ENCODE results near the gene CKLF. TPM values are rescaled to one million over a fixed set of nuclear protein-coding genes. Genes with fewer than 3 reads are reported as not detected.

Gene CKLF
- total and polyA plus RNA-seq, 2 donors (not counting 1 experiment from before 2014, with no cell fraction given): 30.4 to 53.6 TPM

DNA sequence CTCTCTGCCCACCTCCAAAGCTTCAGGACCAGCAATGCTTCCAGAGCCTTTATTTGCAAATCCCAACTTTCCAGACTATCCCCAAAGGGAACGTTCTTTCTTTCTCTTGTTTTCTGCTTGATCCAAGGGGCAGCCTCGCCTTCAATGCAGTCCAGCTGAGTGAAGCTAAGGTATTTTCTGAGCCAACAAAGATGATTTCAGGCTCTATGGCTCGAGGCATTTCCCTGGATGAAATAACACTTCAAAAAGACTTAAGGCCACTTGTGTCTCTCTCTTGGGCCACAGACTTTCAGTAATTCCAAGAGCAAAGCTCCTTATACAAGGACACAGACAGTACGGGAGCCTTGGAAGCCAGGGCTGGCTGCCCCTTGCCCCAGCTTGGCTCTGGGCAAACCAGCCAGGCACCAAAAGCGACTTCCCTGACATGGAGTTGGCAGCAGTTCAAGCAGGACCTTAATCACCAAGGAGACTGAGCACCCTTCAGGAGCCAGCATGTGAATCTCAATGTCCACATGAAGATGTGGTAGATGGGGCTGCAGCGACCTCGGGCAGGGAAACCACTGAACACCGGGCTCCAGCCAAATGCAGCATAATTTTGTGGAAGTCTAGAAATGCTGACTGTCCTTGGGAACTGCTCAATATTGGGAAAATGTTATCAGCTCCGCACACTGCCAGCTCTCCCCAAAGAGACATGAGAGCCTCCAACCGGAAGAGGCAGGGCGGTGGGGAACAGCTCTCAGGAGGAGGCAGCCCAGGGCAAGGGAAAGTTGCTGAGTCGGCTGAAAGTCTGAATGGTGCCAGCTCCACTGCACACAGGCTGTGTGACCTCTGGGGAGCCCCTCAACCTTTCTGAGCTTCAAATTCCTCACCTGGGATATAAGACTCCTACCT, 41.4 kb upstream of the CKLF start:
- no peak overlapping the region for H2AFZ ChIP-seq (ENCODE audit: insufficient read depth, low read depth, low read length, poor library complexity, severe bottlenecking)
- no peak overlapping the region for H3K4me2 ChIP-seq (replicated peaks; ENCODE audit: low read depth, low read length, poor library complexity, severe bottlenecking)
- H4K20me1 ChIP-seq (ENCODE audit: control insufficient read depth, insufficient read depth, low read length, poor library complexity, severe bottlenecking): peaks cover 8% of the 10 kb centered on the region
- H3K79me2 ChIP-seq (ENCODE audit: control insufficient read depth, insufficient read depth, low read length): peaks cover 6% of the 10 kb centered on the region
- no peak overlapping the region for H3K4me3 Mint-ChIP-seq
- H3K36me3 ChIP-seq (replicated peaks in 1 of 2; ENCODE audit: control extremely low read depth in 1 of 2, control insufficient read depth in 1 of 2, extremely low read depth in 1 of 2, insufficient read depth in 2 of 2, low read length in 1 of 2): no peaks in the 10 kb centered on the region
- H3K9me3 Mint-ChIP-seq (ENCODE audit: insufficient read depth): no peaks in the 10 kb centered on the region
- no peaks in the 10 kb centered on the region for H3K9me3 ChIP-seq (ENCODE audit: control extremely low read depth in 1 of 3, control insufficient read depth in 2 of 3, insufficient read depth in 1 of 3, low read length in 2 of 3)
- peaks cover 8 to 20% of the 10 kb centered on the region in 2 donors for H3K4me1 ChIP-seq (ENCODE audit: control insufficient read depth in 2 of 2, insufficient read depth in 2 of 2, low read length in 2 of 2)
- H3K4me3 ChIP-seq (ENCODE audit: control extremely low read depth in 1 of 5, extremely low read depth in 1 of 5, insufficient read depth in 1 of 5, low read depth in 2 of 5, low read length in 4 of 5): no peak overlapping the region
- peaks cover 3% of the 10 kb centered on the region for H3K27me3 Mint-ChIP-seq
- peaks cover 32% of the 10 kb centered on the region for H3K4me1 Mint-ChIP-seq
- 89% methylated on average over 12 of the region's 12 CpGs for WGBS (ENCODE audit: insufficient coverage)
- CTCF ChIA-PET: interaction anchor here (1.0 to 3.1 kb wide), 18 partner anchors 11 to 357 kb away, joined by 3 to 26 read pairs (median 6); partner anchors contain the start of gene CKLF
- POLR2A ChIA-PET: interaction anchor here (1.5 kb wide), 1 partner anchor 41 kb away, joined by 5 read pairs; the partner anchor contains the start of gene CKLF
- H3K27me3 ChIP-seq (replicated peaks in 1 of 4; ENCODE audit: control extremely low read depth in 1 of 4, control insufficient read depth in 3 of 4, insufficient read depth in 4 of 4, low read length in 3 of 4): peaks cover 0 to 3% (median 0%) of the 10 kb centered on the region in 4 experiments
- TF ChIP-seq, protein P1, sequence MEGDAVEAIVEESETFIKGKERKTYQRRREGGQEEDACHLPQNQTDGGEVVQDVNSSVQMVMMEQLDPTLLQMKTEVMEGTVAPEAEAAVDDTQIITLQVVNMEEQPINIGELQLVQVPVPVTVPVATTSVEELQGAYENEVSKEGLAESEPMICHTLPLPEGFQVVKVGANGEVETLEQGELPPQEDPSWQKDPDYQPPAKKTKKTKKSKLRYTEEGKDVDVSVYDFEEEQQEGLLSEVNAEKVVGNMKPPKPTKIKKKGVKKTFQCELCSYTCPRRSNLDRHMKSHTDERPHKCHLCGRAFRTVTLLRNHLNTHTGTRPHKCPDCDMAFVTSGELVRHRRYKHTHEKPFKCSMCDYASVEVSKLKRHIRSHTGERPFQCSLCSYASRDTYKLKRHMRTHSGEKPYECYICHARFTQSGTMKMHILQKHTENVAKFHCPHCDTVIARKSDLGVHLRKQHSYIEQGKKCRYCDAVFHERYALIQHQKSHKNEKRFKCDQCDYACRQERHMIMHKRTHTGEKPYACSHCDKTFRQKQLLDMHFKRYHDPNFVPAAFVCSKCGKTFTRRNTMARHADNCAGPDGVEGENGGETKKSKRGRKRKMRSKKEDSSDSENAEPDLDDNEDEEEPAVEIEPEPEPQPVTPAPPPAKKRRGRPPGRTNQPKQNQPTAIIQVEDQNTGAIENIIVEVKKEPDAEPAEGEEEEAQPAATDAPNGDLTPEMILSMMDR (IDR thresholded peaks at IDR 0.05): no peak
- no peak for TF ChIP-seq EZH2 (IDR thresholded peaks at IDR 0.05; ENCODE audit: borderline replicate concordance, insufficient read depth, low read depth, low read length, poor library complexity, severe bottlenecking)
- ATAC-seq (ENCODE audit: low read depth) (no peak), DNase-seq (no peak)
- H3K27ac Mint-ChIP-seq: no peak overlapping the region
- no peak overlapping the region for H3K27ac ChIP-seq (ENCODE audit: low read length in 2 of 2)
- intact Hi-C loops (cut with micrococcal nuclease): no loop called here
- no peak overlapping the region for H3K9ac ChIP-seq (ENCODE audit: low read length)
